Fibroblast of the aortic adventitia (primary cell): ENCODE measurements around the gene SLC39A13. TPM values are rescaled to one million over a fixed set of nuclear protein-coding genes. Genes with fewer than 3 reads are reported as not detected.

Experiments used
- DNase-seq: peaks from one replicate; pipeline ENCODE4 v3.0.0-alpha.2; 2010; ENCODE audit warnings: low read depth
- H3K4me3 ChIP-seq: 2 replicates; pipeline ENCODE4 v1.5.1; 2011; ENCODE audit warnings: low read depth, mild to moderate bottlenecking, control low read depth, low read length, moderate library complexity
- total RNA-seq: library from RNA; depleted of rRNA; stranded (reverse); fragments of >200 nt; gene quantifications from 2 replicates; pipeline ENCODE4 v1.2.3, GENCODE V29; 2012; ENCODE audit warnings: low replicate concordance
- TF ChIP-seq, protein P1 (sequence below): IDR thresholded peaks from 2 replicates; pipeline ENCODE4 v1.5.1; 2011; ENCODE audit warnings: mild to moderate bottlenecking, low read length, control low read depth, inconsistent platforms; ENCODE audit not compliant: insufficient read depth

The SLC39A13 gene
- total RNA-seq, 1 donor, result 47.5 TPM

- no peak overlapping the region for H3K4me3 ChIP-seq
- TF ChIP-seq, protein P1, sequence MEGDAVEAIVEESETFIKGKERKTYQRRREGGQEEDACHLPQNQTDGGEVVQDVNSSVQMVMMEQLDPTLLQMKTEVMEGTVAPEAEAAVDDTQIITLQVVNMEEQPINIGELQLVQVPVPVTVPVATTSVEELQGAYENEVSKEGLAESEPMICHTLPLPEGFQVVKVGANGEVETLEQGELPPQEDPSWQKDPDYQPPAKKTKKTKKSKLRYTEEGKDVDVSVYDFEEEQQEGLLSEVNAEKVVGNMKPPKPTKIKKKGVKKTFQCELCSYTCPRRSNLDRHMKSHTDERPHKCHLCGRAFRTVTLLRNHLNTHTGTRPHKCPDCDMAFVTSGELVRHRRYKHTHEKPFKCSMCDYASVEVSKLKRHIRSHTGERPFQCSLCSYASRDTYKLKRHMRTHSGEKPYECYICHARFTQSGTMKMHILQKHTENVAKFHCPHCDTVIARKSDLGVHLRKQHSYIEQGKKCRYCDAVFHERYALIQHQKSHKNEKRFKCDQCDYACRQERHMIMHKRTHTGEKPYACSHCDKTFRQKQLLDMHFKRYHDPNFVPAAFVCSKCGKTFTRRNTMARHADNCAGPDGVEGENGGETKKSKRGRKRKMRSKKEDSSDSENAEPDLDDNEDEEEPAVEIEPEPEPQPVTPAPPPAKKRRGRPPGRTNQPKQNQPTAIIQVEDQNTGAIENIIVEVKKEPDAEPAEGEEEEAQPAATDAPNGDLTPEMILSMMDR, result no peak
- no peak for DNase-seq
Measured at GRCh38 chr11:47443817-47444216, 35.4 kb downstream of the SLC39A13 start.

DNA sequence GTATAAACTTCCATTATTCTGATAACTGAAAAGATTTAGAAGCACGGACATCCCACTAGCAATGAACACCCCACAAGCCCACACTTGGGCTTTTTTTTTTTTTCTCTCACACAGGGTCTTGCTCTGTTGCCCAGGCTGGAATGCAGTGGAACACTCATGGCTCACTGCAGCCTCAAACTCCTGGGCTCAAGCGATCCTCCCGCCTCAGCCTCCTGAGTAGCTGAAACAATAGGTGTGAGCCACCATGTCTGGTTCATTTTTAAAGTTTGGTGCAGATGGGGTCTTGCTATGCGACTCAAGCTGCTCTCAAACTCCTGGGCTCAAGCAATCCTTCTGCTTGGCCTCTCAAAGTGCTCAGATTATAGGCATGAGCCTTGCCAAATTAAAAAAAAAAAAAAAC lies 37.5 kb downstream of the SLC39A13 start:
- TF ChIP-seq, protein P1, result no peak
- no peak overlapping the region for H3K4me3 ChIP-seq
- no peak for DNase-seq

DNA sequence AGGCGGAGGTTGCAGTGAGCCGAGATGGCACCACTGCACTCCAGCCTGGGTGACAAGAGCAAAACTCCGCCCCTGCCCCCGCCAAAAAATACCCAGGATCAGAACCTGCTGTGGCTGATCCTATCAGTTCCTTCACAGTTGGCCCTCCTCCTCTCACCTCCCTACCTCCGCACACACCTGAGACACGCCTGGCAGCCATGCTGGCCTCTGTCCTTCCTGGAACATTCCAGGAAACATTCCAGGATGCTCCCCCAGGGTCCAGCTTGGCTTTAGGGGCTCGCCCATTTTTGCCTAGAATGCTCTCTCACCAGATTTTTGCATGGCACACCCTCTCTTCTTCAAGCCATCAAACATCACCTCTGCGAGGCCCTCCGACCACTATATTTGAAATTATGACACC lies 38.4 kb downstream of the SLC39A13 start:
- TF ChIP-seq, protein P1, result no peak
- no peak overlapping the region for H3K4me3 ChIP-seq

DNA sequence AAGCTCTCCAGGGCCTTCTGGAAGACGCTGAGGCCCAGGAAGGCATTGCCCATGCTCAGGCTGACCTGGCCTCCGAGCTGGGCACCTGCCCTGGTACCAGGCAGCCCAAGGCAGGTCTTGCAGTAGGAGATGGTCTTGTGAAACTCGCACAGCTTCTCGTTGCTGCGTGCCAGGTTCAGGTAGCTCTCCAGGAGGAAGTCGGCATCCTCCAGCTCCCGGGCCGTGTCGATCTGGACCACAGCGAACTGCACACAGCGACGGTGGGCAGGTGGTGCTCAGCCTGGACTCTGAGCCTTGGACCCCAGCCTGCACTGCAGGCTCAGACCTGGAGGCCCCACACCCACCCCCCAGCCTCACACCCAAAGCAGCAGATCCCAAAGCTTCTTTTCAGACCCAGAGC lies 39.5 kb downstream of the SLC39A13 start:
- DNase-seq, result no peak
- no peak overlapping the region for H3K4me3 ChIP-seq
- TF ChIP-seq, protein P1, result no peak

More for the DNA sequence above, 38.4 kb downstream of the SLC39A13 start:
- no peak for DNase-seq

GRCh38 chr11:47448566-47449427 lies 40.4 kb downstream of the SLC39A13 start, which contains the start of gene RAPSN:
Gene RAPSN, minus strand, starts transcription at chr11:47449136. Its CDS starts 172 bp downstream, at chr11:47448964.
- TF ChIP-seq, protein P1, result no peak
- H3K4me3 ChIP-seq, result no peak within 1 kb of the TSS
- DNase-seq, result no peak

DNA sequence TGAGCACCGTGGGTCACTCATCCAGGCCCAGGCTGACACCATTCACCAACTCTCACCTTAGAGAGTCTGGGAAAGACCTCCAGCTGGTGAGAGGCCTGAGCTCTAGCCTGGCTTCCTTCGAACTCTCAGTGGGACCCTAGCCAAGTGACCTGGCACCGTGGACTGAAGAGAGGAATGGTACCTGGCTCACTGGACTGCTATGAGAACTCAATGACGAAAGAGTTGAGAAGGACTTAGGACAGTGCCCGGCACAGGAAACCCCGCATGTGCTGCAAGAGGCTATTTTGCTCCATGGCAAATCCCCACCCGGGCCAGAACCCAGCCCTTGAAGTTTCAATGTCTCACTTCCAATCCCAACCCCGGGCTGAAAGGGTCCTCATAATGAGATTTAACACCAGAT lies 41.2 kb downstream of the SLC39A13 start:
- DNase-seq, result no peak
- no peak overlapping the region for H3K4me3 ChIP-seq
- TF ChIP-seq, protein P1, result no peak

GRCh38 chr11:47451436-47451835 lies 43.0 kb downstream of the SLC39A13 start:
- H3K4me3 ChIP-seq, result no peak overlapping the region
- TF ChIP-seq, protein P1, result no peak

More at GRCh38 chr11:47451436-47451835, 43.0 kb downstream of the SLC39A13 start:
- DNase-seq, result no peak
